Prostate gland (tissue), 2 donors: ENCODE data around the gene MSS51.

Experiments used
- POLR2AphosphoS5 ChIP-seq: sonication (generic); formaldehyde crosslinking; IDR thresholded peaks from one replicate; pipeline ENCODE4 v1.6.1; 2017; ENCODE audit warnings: antibody characterized with exemption
- TF ChIP-seq, protein P1 (sequence below), 4 experiments: fragments of 200-600 bp in 2 of 4; fragments of 450-650 bp in 2 of 4; sonication (generic) in 2 of 4; IDR thresholded peaks; 1 replicate in 3 of 4; 2 replicates in 1 of 4; pipeline ENCODE4 v1.5.1; 2016 to 2019; ENCODE audit warnings: antibody characterized with exemption in 4 of 4, mild to moderate bottlenecking in 2 of 4, moderate library complexity in 2 of 4

DNA sequence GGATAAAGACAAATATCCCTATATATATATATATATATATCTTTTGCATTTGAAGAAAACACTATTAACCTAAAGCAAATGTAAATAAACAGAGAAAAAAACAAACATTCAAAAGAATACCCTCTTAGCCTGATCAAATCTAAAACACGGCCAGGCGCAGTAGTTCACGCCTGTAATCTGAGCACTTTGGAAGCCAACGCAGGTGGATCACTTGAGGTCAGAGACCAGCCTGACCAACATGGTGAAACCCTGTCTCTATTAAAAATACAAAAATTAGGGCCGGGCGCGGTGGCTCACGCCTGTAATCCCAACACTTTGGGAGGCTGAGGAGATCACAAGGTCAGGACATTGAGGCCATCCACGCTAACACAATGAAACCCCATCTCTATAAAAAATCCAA, 28.7 kb downstream of the MSS51 start:
- TF ChIP-seq POLR2AphosphoS5: no peak
- TF ChIP-seq, protein P1, sequence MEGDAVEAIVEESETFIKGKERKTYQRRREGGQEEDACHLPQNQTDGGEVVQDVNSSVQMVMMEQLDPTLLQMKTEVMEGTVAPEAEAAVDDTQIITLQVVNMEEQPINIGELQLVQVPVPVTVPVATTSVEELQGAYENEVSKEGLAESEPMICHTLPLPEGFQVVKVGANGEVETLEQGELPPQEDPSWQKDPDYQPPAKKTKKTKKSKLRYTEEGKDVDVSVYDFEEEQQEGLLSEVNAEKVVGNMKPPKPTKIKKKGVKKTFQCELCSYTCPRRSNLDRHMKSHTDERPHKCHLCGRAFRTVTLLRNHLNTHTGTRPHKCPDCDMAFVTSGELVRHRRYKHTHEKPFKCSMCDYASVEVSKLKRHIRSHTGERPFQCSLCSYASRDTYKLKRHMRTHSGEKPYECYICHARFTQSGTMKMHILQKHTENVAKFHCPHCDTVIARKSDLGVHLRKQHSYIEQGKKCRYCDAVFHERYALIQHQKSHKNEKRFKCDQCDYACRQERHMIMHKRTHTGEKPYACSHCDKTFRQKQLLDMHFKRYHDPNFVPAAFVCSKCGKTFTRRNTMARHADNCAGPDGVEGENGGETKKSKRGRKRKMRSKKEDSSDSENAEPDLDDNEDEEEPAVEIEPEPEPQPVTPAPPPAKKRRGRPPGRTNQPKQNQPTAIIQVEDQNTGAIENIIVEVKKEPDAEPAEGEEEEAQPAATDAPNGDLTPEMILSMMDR (IDR thresholded peaks at IDR 0.05): no peak
